LNCaP clone FGC (cell line): ENCODE results near the gene DCUN1D2.
"Not testable (repeated sequence)": the region's sequence is repeated elsewhere in the genome, so short reads cannot be mapped to it uniquely, and the experiment has no call there.

Experiments
- DNase-seq: peaks from one replicate; pipeline ENCODE4 v3.0.0-alpha.2; 2011; ENCODE audit warnings: low read depth
- H3K4me3 ChIP-seq: 2 replicates; pipeline ENCODE4 v1.5.1; 2011; ENCODE audit warnings: mild to moderate bottlenecking, low read depth, low read length, control low read depth
- TF ChIP-seq, protein P1 (sequence below): IDR thresholded peaks from 2 replicates; pipeline ENCODE4 v1.5.1; 2012; ENCODE audit warnings: mild to moderate bottlenecking; ENCODE audit not compliant: control insufficient read depth, insufficient read depth; ENCODE audit errors: extremely low read depth

DCUN1D2 gene

DNA sequence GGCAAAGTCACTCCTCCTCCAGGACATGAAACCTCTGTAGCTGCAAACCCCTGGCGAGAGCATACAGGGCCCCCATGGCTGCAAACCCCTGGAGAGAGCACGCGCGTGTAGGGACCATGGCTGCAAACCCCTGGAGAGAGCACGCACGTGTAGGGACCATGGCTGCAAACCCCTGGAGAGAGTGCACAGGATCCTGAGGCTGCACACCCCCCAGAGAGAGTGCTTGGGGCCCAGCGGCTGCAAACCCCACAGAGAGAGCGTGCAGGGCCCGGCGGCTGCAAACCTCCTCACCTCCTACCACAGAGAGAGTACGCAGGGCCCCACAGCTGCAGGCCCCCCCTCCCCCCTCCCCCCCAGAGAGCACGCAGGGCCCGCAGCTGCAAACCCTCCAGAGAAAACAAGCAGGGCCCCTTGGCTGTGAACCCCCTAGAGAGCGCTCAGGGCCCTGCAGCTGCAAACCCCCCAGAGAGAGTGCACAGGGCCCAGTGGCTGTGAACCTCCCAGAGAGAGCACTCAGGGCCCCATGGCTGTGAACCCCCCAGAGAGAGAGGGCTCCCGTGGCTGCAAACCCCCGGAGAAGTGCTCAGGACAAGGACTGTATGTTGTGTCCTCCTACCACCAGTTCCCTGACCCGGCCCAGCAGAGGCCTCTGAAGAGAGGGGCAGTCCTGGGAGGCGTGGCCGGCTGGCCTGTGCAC is 44.6 kb downstream of the DCUN1D2 start:
- no peak for DNase-seq
- TF ChIP-seq, protein P1, sequence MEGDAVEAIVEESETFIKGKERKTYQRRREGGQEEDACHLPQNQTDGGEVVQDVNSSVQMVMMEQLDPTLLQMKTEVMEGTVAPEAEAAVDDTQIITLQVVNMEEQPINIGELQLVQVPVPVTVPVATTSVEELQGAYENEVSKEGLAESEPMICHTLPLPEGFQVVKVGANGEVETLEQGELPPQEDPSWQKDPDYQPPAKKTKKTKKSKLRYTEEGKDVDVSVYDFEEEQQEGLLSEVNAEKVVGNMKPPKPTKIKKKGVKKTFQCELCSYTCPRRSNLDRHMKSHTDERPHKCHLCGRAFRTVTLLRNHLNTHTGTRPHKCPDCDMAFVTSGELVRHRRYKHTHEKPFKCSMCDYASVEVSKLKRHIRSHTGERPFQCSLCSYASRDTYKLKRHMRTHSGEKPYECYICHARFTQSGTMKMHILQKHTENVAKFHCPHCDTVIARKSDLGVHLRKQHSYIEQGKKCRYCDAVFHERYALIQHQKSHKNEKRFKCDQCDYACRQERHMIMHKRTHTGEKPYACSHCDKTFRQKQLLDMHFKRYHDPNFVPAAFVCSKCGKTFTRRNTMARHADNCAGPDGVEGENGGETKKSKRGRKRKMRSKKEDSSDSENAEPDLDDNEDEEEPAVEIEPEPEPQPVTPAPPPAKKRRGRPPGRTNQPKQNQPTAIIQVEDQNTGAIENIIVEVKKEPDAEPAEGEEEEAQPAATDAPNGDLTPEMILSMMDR = no peak
- H3K4me3 ChIP-seq = no peak overlapping the region

DNA sequence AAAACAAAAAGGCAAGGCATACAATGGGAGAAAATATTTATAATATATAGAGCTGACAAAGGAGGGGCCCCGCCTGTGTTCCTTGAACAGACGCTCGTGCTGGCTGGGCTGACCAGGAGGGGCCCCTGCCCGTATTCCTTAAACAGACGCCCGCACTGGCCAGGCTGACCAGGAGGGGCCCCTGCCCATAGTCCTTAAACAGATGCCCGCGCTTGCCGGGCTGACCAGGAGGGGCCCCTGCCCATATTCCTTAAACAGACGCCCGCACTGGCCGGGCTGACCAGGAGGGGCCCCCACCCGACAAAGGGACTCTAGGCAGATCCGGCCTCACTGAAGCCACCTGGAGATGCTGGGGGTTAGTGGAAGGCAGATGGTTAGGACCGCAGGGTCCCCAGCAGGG is 46.5 kb downstream of the DCUN1D2 start:
- DNase-seq = no peak
- no peak overlapping the region for H3K4me3 ChIP-seq
- TF ChIP-seq, protein P1 = no peak

DNA sequence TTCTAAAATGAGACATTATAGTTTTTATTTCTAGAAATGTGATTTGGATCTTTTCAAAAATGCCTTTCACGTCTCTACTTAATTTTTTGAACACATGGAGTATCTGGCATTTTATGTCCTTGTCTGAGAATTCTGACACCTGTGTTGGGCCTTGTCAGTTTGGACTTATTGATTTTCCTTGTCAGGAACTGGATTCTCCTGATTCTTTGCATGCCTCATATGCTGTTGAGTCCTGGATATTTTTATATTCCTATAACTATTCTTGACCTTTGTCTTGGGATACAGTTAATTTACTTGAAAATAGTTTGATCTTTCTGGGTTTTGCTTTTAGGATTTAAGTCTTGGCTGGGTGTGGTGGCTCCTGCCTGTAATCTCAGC is 47.5 kb downstream of the DCUN1D2 start:
- no peak for DNase-seq
- H3K4me3 ChIP-seq = no peak overlapping the region
- TF ChIP-seq, protein P1 = no peak

DNA sequence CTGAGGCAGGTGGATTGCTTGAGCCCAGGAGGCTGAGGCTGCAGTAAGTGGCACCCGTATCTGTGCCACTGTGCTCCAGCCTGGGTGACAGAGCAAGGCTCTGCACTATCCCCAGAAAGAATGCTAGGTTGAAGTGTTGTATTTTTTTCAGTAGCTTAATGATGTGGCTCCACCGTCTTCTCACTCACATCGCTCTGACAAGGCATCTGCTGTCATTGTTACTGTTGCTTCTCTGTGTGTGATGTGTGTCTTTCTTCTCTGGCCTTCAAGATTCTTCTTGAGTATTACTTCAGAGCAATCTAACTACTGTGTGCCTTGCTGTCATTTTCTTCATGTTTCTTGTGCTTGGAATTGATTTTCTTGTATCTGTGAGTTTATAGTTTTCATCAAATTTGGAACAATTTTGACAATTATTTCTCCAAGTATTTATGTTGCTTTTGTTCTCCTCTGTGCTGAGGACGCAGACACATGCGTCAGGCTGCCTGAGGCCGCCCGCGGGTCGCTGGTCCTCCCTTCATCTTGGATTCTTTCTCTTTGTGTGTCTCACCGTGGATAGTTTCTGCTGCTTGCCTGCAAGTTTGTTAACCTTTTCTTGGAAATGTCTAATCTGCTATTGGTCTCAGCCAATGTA is 48.0 kb downstream of the DCUN1D2 start:
- DNase-seq = no peak
- TF ChIP-seq, protein P1 = no peak
- no peak overlapping the region for H3K4me3 ChIP-seq

DNA sequence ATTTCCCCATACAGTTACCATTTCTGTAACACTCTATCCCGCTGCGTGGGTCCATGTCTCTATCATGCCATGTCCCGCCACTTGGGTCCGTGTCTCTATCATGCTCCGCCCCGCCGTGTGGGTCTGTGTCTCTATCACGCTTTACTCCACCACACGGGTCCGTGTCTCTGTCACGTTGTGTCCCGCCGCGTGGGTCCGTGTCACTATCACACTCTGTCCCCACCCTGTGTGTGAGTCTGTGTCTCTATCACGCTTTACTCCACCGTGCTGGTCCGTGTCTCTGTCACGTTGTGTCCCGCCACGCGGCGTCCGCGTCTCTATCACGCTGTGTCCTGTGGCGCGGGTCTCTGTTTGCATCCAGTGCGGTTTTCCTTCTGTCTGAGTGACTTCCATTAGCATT is 48.9 kb downstream of the DCUN1D2 start:
- H3K4me3 ChIP-seq = no peak overlapping the region
- TF ChIP-seq, protein P1 = no peak
- DNase-seq = no peak

DNA sequence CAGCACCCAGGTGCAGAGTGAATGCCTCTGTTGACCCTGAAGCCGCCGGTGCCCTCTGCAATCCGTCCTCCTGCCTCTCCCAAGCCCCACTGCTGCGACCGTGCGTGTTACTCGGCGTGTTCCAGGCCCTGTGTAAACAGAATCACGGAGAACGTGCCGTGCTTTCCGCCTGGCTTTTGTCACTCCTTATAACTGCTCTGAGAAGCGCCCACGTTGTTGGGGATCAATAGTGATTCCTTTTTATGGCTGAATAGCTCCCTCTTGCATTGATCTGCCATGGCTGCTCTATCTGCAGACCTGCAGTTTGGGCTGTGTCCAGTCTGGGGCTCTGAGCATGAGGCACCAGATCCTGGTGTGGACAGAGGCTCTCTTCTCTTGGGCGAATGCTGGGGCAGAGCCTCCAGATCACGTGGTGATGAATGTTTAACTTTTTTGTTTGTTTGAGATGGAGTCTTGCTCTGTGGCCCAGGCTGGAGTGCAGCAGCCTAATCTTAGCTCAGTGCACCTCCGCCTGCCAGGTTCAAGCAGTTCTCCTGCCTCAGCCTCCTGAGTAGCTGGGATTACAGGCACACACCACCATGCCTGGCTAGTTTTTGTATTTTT is 53.0 kb downstream of the DCUN1D2 start:
- DNase-seq = no peak
- no peak overlapping the region for H3K4me3 ChIP-seq
- TF ChIP-seq, protein P1 = no peak

DNA sequence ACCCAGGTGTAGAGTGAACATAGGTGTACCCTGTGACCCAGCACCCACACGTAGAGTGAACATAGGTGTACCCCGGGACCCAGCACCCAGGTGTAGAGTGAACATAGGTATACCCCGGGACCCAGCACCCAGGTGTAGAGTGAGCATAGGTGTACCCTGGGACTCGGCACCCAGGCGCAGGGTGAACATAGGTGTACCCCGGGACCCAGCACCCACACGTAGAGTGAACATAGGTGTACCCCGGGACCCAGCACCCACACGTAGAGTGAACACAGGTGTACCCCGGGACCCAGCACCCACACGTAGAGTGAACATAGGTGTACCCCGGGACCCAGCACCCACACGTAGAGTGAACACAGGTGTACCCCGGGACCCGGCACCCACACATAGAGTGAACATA is 53.6 kb downstream of the DCUN1D2 start:
- DNase-seq, H3K4me3 ChIP-seq: not testable (repeated sequence)

DNA sequence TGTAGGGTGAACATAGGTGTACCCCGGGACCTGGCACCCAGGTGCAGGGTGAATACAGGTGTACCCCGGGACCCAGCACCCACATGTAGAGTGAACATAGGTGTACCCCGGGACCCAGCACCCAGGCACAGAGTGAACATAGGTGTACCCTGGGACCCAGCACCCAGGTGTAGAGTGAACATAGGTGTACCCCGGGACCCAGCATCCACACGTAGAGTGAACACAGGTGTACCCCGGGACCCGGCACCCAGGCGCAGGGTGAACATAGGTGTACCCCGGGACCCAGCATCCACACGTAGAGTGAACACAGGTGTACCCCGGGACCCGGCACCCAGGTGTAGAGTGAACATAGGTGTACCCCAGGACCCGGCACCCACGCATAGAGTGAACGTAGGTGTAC is 54.6 kb downstream of the DCUN1D2 start:
- DNase-seq, H3K4me3 ChIP-seq: not testable (repeated sequence)
